ENCODE measurements around the gene NPC2.

The NPC2 gene

DNA sequence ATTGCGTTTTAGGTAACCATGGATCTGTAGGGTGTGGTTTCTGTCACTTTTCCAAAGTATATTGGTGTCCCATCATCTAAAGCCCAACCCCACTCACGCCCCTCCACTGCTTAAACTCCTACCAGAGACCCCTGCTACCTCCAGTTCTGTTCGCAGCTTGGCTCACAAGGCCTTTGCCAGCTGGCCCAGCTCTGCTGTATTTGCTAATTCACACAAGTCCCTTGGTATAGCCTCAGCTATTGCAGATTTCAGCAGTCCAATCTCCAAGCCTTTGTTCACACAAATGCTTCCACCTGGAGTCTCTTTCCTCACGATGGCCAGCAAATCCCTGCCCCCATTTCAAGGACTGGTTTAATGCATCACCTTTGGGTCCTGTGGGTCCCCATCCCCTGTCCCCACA is 24.6 kb upstream of the NPC2 start:
- WGBS: 92% methylated on average over 4 of the region's 4 CpGs
- H3K9ac ChIP-seq (ENCODE audit: low read depth, low read length): no peak overlapping the region
- H3K27me3 ChIP-seq (ENCODE audit: insufficient read depth, low read length): no peaks in the 10 kb centered on the region
- no peaks in the 10 kb centered on the region for H3K9me3 ChIP-seq (ENCODE audit: insufficient read depth, low read depth, low read length)
- H3K27ac ChIP-seq (ENCODE audit: low read depth, low read length): no peak overlapping the region
- H3K36me3 ChIP-seq (ENCODE audit: insufficient read depth, low read length): no peaks in the 10 kb centered on the region
- H3K4me3 ChIP-seq (ENCODE audit: low read length): no peak overlapping the region
- peaks cover 7% of the 10 kb centered on the region; the same call in 1 of the 2 replicates for H3K4me1 ChIP-seq (ENCODE audit: insufficient read depth, low read length)

DNA sequence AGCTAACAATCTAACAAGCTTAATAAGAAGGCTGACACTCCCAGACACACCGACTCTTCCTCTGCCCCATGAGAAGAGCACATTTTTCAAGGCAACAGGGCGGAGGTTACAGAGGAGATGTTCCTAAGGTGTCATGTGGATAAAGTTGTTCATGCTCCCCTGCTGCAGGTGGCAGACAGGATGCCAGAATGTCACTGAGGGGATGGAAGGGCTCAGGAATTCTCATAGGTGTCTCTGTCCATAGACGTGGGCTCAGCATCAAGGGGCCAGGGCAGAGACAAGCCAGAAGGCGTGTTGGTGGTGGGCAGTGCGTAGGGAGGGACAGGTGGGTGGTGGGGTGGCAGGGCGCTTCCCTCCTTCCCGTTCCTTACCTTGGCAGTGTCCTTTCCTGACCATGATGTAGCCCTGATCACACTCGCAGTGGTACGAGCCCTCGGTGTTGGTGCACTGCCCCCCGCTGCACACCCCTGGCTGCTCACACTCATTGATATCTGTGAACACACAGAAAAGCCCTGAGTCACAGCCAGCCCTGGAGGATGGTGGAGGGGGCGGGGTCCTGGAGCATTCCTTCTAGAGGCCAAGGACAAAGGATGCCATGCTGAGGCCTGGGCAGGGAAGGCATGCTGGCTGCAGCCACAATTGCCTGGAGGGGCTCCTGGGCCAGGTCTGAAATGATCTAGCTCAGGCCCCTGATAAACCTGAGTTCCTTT is 23.5 kb upstream of the NPC2 start:
- no peaks in the 10 kb centered on the region for H3K27me3 ChIP-seq (ENCODE audit: insufficient read depth, low read length)
- WGBS: 71% methylated on average over 12 of the region's 12 CpGs

DNA sequence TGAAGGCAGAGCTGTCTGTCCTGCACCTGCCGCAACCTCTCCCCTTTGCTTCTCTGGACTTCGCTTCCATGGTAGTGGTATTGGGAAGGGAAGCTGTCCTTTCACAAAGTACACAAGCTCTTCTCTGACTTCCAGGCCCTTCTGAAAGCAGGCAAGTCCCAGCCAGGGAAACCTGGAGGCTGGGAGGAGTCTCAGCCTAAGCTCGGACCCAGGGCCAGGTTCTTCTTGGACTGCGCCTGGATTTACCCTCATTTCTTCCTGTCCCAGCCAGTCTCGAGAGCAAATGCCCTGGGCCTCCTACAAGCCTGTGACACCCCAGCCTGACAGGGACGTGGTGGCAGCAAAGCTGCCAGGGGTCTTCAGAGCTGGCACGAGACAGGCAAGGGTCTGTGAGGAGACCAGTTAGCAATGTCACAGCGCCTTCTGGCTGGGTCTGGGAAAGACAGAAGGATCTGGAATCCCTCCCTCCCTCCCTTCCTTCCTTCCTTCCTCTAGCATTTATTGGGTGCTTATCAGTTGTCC is 22.8 kb upstream of the NPC2 start:
- WGBS: 89% methylated on average over 6 of the region's 8 CpGs
- no peaks in the 10 kb centered on the region for H3K36me3 ChIP-seq (ENCODE audit: insufficient read depth, low read length)
- no peaks in the 10 kb centered on the region for H3K9me3 ChIP-seq (ENCODE audit: insufficient read depth, low read depth, low read length)
- H3K4me1 ChIP-seq (ENCODE audit: insufficient read depth, low read length): peaks cover 11% of the 10 kb centered on the region
- H3K27me3 ChIP-seq (ENCODE audit: insufficient read depth, low read length): no peaks in the 10 kb centered on the region
- H3K27ac ChIP-seq (ENCODE audit: low read depth, low read length): no peak overlapping the region
- no peak overlapping the region for H3K4me3 ChIP-seq (ENCODE audit: low read length)
- H3K9ac ChIP-seq (ENCODE audit: low read depth, low read length): no peak overlapping the region

More for the DNA sequence above, 23.5 kb upstream of the NPC2 start:
- Histone ChIP-seq H3K4me1 (ENCODE audit: insufficient read depth, low read length) (peaks cover 7% of the 10 kb centered on the region; the same call in 1 of the 2 replicates), H3K27ac (ENCODE audit: low read depth, low read length) (no peak overlapping the region), H3K9me3 (ENCODE audit: insufficient read depth, low read depth, low read length) (no peaks in the 10 kb centered on the region), H3K36me3 (ENCODE audit: insufficient read depth, low read length) (no peaks in the 10 kb centered on the region), H3K4me3 (ENCODE audit: low read length) (no peak overlapping the region), H3K9ac (ENCODE audit: low read depth, low read length) (no peak overlapping the region)

DNA sequence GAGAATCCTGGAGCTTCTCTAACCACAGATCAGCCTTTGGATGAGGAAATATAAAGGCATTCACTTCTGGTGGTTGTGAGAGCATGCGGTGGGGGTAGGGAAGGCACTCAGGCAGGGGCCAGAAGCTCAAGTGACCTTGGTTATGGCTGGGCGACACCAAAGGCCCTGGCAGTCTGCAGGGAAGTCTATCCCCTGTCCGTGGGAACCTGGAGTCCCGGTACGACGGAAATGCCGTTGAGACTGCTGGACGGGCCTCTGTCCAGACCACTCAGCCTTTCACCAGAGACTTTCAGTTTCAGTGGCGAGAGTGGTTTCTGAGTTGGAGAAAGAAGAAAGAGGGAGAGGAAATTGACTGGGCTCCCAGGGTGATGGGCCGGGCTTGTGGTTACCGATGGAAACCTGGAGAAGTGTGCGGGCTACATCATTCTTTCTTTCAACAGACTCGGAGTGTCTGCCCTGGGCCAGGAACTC is 21.4 kb upstream of the NPC2 start:
- H3K27me3 ChIP-seq (ENCODE audit: insufficient read depth, low read length): no peaks in the 10 kb centered on the region
- peaks cover 22% of the 10 kb centered on the region for H3K4me1 ChIP-seq (ENCODE audit: insufficient read depth, low read length)
- WGBS: 70% methylated on average over 12 of the region's 13 CpGs
- H3K27ac ChIP-seq (ENCODE audit: low read depth, low read length): no peak overlapping the region
- no peak overlapping the region for H3K9ac ChIP-seq (ENCODE audit: low read depth, low read length)
- H3K4me3 ChIP-seq (ENCODE audit: low read length): no peak overlapping the region
- no peaks in the 10 kb centered on the region for H3K36me3 ChIP-seq (ENCODE audit: insufficient read depth, low read length)
- no peaks in the 10 kb centered on the region for H3K9me3 ChIP-seq (ENCODE audit: insufficient read depth, low read depth, low read length)

DNA sequence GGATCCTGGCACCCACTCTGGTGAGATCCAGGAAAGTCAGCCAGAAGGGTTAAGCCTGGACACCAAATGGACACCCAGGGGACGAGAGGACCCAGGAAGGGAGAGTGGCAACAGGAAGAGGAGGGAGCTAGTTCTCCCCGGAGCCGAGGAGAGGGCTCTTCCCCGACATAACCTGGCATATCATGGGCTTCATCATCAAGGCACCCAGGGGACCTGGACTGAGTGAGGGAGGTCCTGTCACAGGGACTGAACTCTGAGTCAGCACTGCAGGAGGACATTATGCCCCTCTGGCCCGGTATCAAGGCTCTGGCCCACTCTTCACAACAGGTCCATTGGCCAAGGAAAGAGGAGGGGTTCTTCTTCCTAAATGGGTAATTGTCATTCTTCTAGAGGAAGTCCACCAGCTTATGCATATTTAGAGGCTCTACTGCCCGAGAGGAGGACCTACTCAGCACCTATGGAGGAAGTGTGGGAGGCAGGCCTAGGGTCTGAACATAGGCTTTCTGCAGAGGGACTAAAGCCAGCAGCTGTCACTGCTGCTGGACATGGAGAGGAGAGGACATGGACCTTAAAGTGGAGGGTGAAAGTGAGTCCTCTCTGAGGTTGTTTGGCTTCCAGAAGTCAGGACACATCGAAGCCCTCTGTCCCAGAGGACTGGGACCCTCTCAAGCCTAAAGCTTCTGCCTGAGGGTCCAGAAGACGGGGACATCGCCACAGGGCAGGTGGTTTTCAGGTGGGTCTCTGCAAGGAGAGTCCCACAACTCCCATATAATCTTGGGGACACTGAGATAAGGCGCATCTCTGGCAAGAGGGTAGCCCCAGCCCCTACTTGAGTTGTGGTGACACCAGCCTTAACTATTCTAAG is 19.1 kb upstream of the NPC2 start:
- Histone ChIP-seq H3K9ac (ENCODE audit: low read depth, low read length) (no peak overlapping the region), H3K4me1 (ENCODE audit: insufficient read depth, low read length) (peaks cover 26% of the 10 kb centered on the region), H3K27ac (ENCODE audit: low read depth, low read length) (no peak overlapping the region), H3K36me3 (ENCODE audit: insufficient read depth, low read length) (no peaks in the 10 kb centered on the region), H3K9me3 (ENCODE audit: insufficient read depth, low read depth, low read length) (no peaks in the 10 kb centered on the region), H3K4me3 (ENCODE audit: low read length) (no peak overlapping the region), H3K27me3 (ENCODE audit: insufficient read depth, low read length) (no peaks in the 10 kb centered on the region)
- 82% methylated on average over 10 of the region's 10 CpGs for WGBS

DNA sequence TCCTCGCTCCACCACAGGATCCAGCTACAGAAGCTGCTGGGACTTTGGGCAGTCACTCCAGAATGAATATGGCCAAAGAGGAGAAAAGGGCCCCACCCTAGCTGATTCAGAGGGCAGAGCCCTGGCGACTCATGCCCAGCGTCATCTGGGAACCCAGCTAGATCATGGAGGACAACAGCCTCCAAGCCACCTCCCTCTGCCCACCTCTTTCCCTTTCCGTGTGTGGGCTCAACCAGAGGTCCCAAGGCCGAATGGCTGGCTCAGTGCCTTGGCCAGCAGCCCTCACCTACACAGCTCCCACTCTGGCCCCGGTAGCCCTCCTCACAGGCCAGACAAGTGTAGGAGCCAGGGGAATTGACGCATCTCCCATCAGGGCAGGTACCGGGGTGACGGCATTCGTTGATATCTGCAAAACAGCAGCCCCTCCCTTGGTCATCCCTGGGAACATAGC is 17.9 kb upstream of the NPC2 start:
- H3K9ac ChIP-seq (ENCODE audit: low read depth, low read length): no peak overlapping the region
- peaks cover 19% of the 10 kb centered on the region for H3K4me1 ChIP-seq (ENCODE audit: insufficient read depth, low read length)
- no peaks in the 10 kb centered on the region for H3K36me3 ChIP-seq (ENCODE audit: insufficient read depth, low read length)
- 64% methylated on average over 10 of the region's 10 CpGs for WGBS
- no peaks in the 10 kb centered on the region for H3K27me3 ChIP-seq (ENCODE audit: insufficient read depth, low read length)
- H3K27ac ChIP-seq (ENCODE audit: low read depth, low read length): no peak overlapping the region
- H3K9me3 ChIP-seq (ENCODE audit: insufficient read depth, low read depth, low read length): no peaks in the 10 kb centered on the region
- H3K4me3 ChIP-seq (ENCODE audit: low read length): no peak overlapping the region

DNA sequence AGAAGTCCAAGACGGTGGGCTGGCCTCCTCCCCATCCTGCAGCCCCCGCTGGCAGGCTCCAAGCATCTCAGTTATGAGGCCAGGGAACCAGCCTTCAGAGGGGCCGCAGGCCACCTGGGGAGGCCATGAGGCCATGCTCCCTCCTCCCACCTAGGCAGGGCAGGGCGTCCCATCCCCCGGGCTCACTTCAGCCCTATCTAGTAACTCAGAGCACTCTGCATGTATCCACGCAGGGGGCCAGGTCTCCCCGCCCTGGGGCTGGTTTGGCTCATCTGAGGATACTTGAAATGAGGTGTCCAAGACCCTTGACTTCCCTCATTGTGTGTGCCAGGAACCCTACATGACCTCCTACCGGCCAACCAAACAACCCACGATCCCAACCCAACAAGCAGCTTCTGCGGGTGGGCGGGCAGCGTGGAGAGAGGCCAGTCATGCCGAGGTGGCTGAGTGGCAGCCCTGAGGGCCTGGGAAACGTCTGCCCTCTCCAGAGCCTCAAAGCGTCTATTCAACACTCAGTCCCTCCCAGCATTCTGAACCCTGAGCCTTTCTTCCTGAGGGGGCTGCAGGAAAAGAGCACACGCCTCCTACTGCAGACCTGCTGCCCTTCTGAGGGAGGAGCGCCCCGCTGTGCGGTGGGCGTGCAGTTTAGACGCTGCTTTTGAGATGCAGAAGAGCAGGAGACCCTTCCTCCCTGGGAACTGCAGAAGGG is 17.3 kb upstream of the NPC2 start:
- WGBS: 25% methylated on average over 21 of the region's 21 CpGs
- Histone ChIP-seq H3K36me3 (ENCODE audit: insufficient read depth, low read length) (no peaks in the 10 kb centered on the region), H3K27ac (ENCODE audit: low read depth, low read length) (peak overlapping the region; percentile 1; the same call in 1 of the 2 replicates), H3K4me3 (ENCODE audit: low read length) (no peak overlapping the region), H3K27me3 (ENCODE audit: insufficient read depth, low read length) (no peaks in the 10 kb centered on the region), H3K9me3 (ENCODE audit: insufficient read depth, low read depth, low read length) (no peaks in the 10 kb centered on the region), H3K4me1 (ENCODE audit: insufficient read depth, low read length) (peaks cover 19% of the 10 kb centered on the region), H3K9ac (ENCODE audit: low read depth, low read length) (no peak overlapping the region)

DNA sequence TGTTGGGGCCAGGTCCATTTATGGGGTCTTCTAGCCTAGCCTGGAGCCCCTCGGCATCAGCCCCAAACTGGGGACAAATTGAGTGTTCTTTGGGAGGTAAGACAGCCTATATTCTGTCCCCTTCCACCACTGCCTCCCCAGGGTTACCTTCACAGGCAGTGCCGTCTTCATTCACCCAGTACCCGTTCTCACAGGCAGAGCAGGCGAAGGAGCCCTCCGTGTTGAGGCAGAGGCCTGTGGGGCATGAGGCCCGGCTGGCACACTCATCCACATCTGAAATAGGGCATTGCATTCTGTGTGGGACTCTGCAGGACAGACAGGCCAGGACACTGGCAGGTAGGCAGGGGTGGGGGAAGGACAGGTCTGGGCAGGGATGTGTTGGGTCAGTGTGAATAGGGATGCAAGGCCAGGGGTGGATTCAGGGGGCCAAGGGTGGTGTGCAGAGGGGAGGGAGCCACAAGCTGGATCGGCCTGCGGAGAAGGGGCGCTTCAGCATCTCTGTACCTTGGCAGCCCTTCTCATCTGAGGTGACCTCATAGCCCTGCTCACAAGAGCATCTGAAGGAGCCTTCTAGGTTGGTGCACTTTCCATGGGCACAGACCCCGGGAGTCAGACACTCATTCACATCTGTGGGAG is 16.6 kb upstream of the NPC2 start:
- H3K27ac ChIP-seq (ENCODE audit: low read depth, low read length): peak overlapping the region; percentile 1; the same call in 1 of the 2 replicates

DNA sequence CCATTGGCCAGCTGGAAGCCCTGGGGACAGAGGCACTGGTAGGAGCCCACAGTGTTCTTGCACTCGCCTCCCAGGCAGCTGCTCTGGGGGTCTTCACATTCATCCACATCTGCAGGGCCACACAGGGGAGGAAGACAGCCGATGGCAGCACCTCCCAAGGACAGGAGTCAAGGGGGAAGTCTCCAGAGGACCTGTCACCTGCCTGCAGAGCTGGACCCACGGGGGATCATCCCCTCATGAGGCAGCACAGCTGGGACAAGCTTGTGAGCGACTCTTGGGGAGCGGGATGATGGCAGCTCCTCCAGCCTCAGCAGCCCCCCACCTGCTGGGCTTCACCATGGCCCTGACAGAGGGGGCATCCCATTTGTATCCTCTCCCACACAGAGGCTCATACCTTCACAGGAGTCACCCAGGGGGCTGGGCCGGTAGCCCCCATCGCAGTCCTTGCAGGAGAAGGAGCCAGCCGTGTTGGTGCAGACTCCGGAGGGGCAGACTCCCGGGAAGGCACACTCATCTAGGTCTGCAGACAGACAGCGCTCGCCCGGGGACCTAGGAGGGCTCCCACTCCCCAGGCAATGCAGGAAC is 15.8 kb upstream of the NPC2 start:
- H3K36me3 ChIP-seq (ENCODE audit: insufficient read depth, low read length): no peaks in the 10 kb centered on the region
- H3K27ac ChIP-seq (ENCODE audit: low read depth, low read length): no peak overlapping the region
- peaks cover 19% of the 10 kb centered on the region for H3K4me1 ChIP-seq (ENCODE audit: insufficient read depth, low read length)
- H3K27me3 ChIP-seq (ENCODE audit: insufficient read depth, low read length): no peaks in the 10 kb centered on the region
- H3K4me3 ChIP-seq (ENCODE audit: low read length): no peak overlapping the region
- no peaks in the 10 kb centered on the region for H3K9me3 ChIP-seq (ENCODE audit: insufficient read depth, low read depth, low read length)
- H3K9ac ChIP-seq (ENCODE audit: low read depth, low read length): no peak overlapping the region
- WGBS: 83% methylated on average over 13 of the region's 13 CpGs

More for the DNA sequence above, 16.6 kb upstream of the NPC2 start:
- no peaks in the 10 kb centered on the region for H3K9me3 ChIP-seq (ENCODE audit: insufficient read depth, low read depth, low read length)
- WGBS: 87% methylated on average over 10 of the region's 10 CpGs
- H3K4me3 ChIP-seq (ENCODE audit: low read length): no peak overlapping the region
- no peaks in the 10 kb centered on the region for H3K27me3 ChIP-seq (ENCODE audit: insufficient read depth, low read length)
- peaks cover 19% of the 10 kb centered on the region for H3K4me1 ChIP-seq (ENCODE audit: insufficient read depth, low read length)
- no peaks in the 10 kb centered on the region for H3K36me3 ChIP-seq (ENCODE audit: insufficient read depth, low read length)
- H3K9ac ChIP-seq (ENCODE audit: low read depth, low read length): no peak overlapping the region

DNA sequence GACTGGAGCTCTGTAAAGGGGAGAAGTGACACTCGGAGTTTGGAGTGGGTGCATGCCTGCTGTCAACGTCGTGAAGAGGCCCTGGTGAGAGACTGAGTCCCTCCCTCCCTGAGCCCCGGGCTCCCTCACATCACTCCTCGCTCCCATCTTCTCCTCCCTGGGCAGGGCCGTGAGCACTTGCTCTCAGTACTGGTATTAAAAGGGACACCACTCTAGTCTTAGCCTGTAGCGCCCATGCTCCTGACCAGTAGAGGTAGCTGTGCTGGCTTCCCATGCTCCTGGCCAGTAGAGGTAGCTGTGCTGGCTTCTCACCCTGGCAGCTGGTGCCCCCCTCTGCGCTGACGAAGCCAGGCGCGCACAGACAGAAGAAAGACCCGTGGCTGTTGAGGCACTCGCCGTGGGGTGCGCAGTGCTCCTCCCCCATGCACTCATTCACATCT is 15.2 kb upstream of the NPC2 start:
- peaks cover 19% of the 10 kb centered on the region for H3K4me1 ChIP-seq (ENCODE audit: insufficient read depth, low read length)
- no peak overlapping the region for H3K9ac ChIP-seq (ENCODE audit: low read depth, low read length)
- 36% methylated on average over 14 of the region's 15 CpGs for WGBS
- H3K36me3 ChIP-seq (ENCODE audit: insufficient read depth, low read length): no peaks in the 10 kb centered on the region
- H3K27ac ChIP-seq (ENCODE audit: low read depth, low read length): no peak overlapping the region
- H3K4me3 ChIP-seq (ENCODE audit: low read length): no peak overlapping the region
- no peaks in the 10 kb centered on the region for H3K27me3 ChIP-seq (ENCODE audit: insufficient read depth, low read length)
- H3K9me3 ChIP-seq (ENCODE audit: insufficient read depth, low read depth, low read length): no peaks in the 10 kb centered on the region
